BLaER1 treated with 17β-estradiol and CSF1 and Interleukin-3, amounts not matched to agents 10 nM and 100 nM (cell line): ENCODE measurements around the gene LIPJ.

ENCODE experiments used
- H3K27ac ChIP-seq, 11 experiments: shearing (Covaris generic); formaldehyde crosslinking; 2 replicates each; pipeline ENCODE4 v1.8.1; 2022
- H3K27me3 ChIP-seq, 11 experiments: shearing (Covaris generic); formaldehyde crosslinking; 2 replicates each; pipeline ENCODE4 v1.8.1; 2022
- H3K36me3 ChIP-seq, 11 experiments: shearing (Covaris generic); formaldehyde crosslinking; 2 replicates each; pipeline ENCODE4 v1.8.1; 2022
- H3K4me1 ChIP-seq, 10 experiments: shearing (Covaris generic); formaldehyde crosslinking; 2 replicates each; pipeline ENCODE4 v1.8.1; 2022
- H3K4me2 ChIP-seq, 11 experiments: shearing (Covaris generic); formaldehyde crosslinking; 2 replicates each; pipeline ENCODE4 v1.8.1; 2022
- H3K4me3 ChIP-seq, 10 experiments: shearing (Covaris generic); formaldehyde crosslinking; 2 replicates each; pipeline ENCODE4 v1.8.1; 2022
- H3K9ac ChIP-seq, 11 experiments: shearing (Covaris generic); formaldehyde crosslinking; 2 replicates each; pipeline ENCODE4 v1.8.1; 2022
- H3K9me3 ChIP-seq, 11 experiments: shearing (Covaris generic); formaldehyde crosslinking; replicated peaks in 1 of 11; 2 replicates each; pipeline ENCODE4 v1.8.1; 2022
- H4K20me1 ChIP-seq, 11 experiments: shearing (Covaris generic); formaldehyde crosslinking; 2 replicates each; pipeline ENCODE4 v1.8.1; 2022
- Cebpa-rat ChIP-seq, 11 experiments: shearing (Covaris generic); IDR thresholded peaks; 2 replicates each; pipeline ENCODE4 v1.8.1; 2022

LIPJ gene

GRCh38 chr10:88586462-88586861 is at the start of gene LIPJ:
LIPJ (plus strand) TSS chr10:88586762; CDS start chr10:88590688, 3,926 bp downstream.
- Histone ChIP-seq H3K4me2 (no peak within 1 kb of the TSS), H3K4me3 (no peak within 1 kb of the TSS), H3K9me3 (peaks cover 8 to 12% (median 10%) of the 10 kb centered on the region in 11 experiments; a peak in 21 of 22 replicates), H3K9ac (no peak within 1 kb of the TSS), H3K27me3 (no peaks in the 10 kb centered on the region), H3K27ac (no peak within 1 kb of the TSS), H3K36me3 (no peaks in the 10 kb centered on the region; a peak in 1 of 22 replicates), H4K20me1 (no peaks in the 10 kb centered on the region), H3K4me1 (no peaks in the 10 kb centered on the region)
- TF ChIP-seq Cebpa-rat (IDR thresholded peaks at IDR 0.05): no peak

GRCh38 chr10:88537322-88537721 is 49.2 kb upstream of the LIPJ start:
- TF ChIP-seq Cebpa-rat (IDR thresholded peaks at IDR 0.05): no peak
- Histone ChIP-seq H3K4me3 (no peak overlapping the region), H3K4me2 (no peak overlapping the region), H3K27ac (no peak overlapping the region), H3K4me1 (no peaks in the 10 kb centered on the region), H3K36me3 (no peaks in the 10 kb centered on the region), H4K20me1 (no peaks in the 10 kb centered on the region), H3K27me3 (no peaks in the 10 kb centered on the region), H3K9me3 (no peaks in the 10 kb centered on the region), H3K9ac (no peak overlapping the region)

GRCh38 chr10:88538048-88538447 is 48.5 kb upstream of the LIPJ start:
- Histone ChIP-seq H3K36me3 (no peaks in the 10 kb centered on the region), H4K20me1 (no peaks in the 10 kb centered on the region), H3K4me3 (no peak overlapping the region), H3K27ac (no peak overlapping the region), H3K9me3 (no peaks in the 10 kb centered on the region), H3K4me2 (no peak overlapping the region), H3K4me1 (no peaks in the 10 kb centered on the region), H3K27me3 (no peaks in the 10 kb centered on the region), H3K9ac (no peak overlapping the region)
- TF ChIP-seq Cebpa-rat (IDR thresholded peaks at IDR 0.05): no peak

- no peaks in the 10 kb centered on the region for H3K4me1 ChIP-seq
- H3K9me3 ChIP-seq: no peaks in the 10 kb centered on the region
- no peak overlapping the region for H3K9ac ChIP-seq
- no peak overlapping the region for H3K4me3 ChIP-seq
- TF ChIP-seq Cebpa-rat (IDR thresholded peaks at IDR 0.05): no peak
- no peak overlapping the region for H3K27ac ChIP-seq
- no peak overlapping the region for H3K4me2 ChIP-seq
- no peaks in the 10 kb centered on the region for H3K36me3 ChIP-seq
- H3K27me3 ChIP-seq: no peaks in the 10 kb centered on the region
- H4K20me1 ChIP-seq: no peaks in the 10 kb centered on the region
These were observed 46.2 kb upstream of the LIPJ start for GRCh38 chr10:88540351-88540750.

- Histone ChIP-seq H3K36me3 (no peaks in the 10 kb centered on the region), H3K9me3 (no peaks in the 10 kb centered on the region), H3K27me3 (no peaks in the 10 kb centered on the region), H3K9ac (no peak overlapping the region), H3K4me2 (no peak overlapping the region), H3K4me3 (no peak overlapping the region), H3K4me1 (no peaks in the 10 kb centered on the region), H3K27ac (no peak overlapping the region), H4K20me1 (no peaks in the 10 kb centered on the region)
- TF ChIP-seq Cebpa-rat (IDR thresholded peaks at IDR 0.05): no peak
These were observed 45.4 kb upstream of the LIPJ start for GRCh38 chr10:88541116-88541626.

- no peaks in the 10 kb centered on the region for H3K36me3 ChIP-seq
- no peak overlapping the region for H3K4me3 ChIP-seq
- TF ChIP-seq Cebpa-rat (IDR thresholded peaks at IDR 0.05): no peak
- no peaks in the 10 kb centered on the region for H3K4me1 ChIP-seq
- H3K4me2 ChIP-seq: no peak overlapping the region
- no peak overlapping the region for H3K9ac ChIP-seq
- H3K9me3 ChIP-seq: no peaks in the 10 kb centered on the region
- H3K27me3 ChIP-seq: no peaks in the 10 kb centered on the region
- no peak overlapping the region for H3K27ac ChIP-seq
- H4K20me1 ChIP-seq: no peaks in the 10 kb centered on the region
These were observed 44.0 kb upstream of the LIPJ start for GRCh38 chr10:88542522-88542921.

- no peaks in the 10 kb centered on the region for H4K20me1 ChIP-seq
- TF ChIP-seq Cebpa-rat (IDR thresholded peaks at IDR 0.05): no peak
- no peak overlapping the region for H3K27ac ChIP-seq
- no peaks in the 10 kb centered on the region for H3K27me3 ChIP-seq
- H3K4me2 ChIP-seq: no peak overlapping the region
- H3K4me1 ChIP-seq: no peaks in the 10 kb centered on the region
- H3K9me3 ChIP-seq: no peaks in the 10 kb centered on the region
- no peak overlapping the region for H3K4me3 ChIP-seq
- no peaks in the 10 kb centered on the region for H3K36me3 ChIP-seq
- H3K9ac ChIP-seq: no peak overlapping the region
These were observed 42.3 kb upstream of the LIPJ start for GRCh38 chr10:88544140-88544870.

GRCh38 chr10:88545359-88545758 is 41.2 kb upstream of the LIPJ start:
- no peaks in the 10 kb centered on the region for H3K9me3 ChIP-seq
- no peaks in the 10 kb centered on the region for H4K20me1 ChIP-seq
- H3K36me3 ChIP-seq: no peaks in the 10 kb centered on the region
- no peaks in the 10 kb centered on the region for H3K27me3 ChIP-seq
- TF ChIP-seq Cebpa-rat (IDR thresholded peaks at IDR 0.05): no peak
- no peak overlapping the region for H3K4me3 ChIP-seq
- no peaks in the 10 kb centered on the region for H3K4me1 ChIP-seq
- no peak overlapping the region for H3K9ac ChIP-seq
- no peak overlapping the region for H3K27ac ChIP-seq
- no peak overlapping the region for H3K4me2 ChIP-seq

- no peak overlapping the region for H3K4me3 ChIP-seq
- no peak overlapping the region for H3K27ac ChIP-seq
- H3K4me1 ChIP-seq: peaks cover 0 to 8% (median 0%) of the 10 kb centered on the region in 10 experiments; a peak in 2 of 20 replicates
- no peak for TF ChIP-seq Cebpa-rat (IDR thresholded peaks at IDR 0.05)
- no peak overlapping the region for H3K9ac ChIP-seq
- H3K36me3 ChIP-seq: no peaks in the 10 kb centered on the region
- no peaks in the 10 kb centered on the region for H3K27me3 ChIP-seq
- H3K4me2 ChIP-seq: no peak overlapping the region
- H3K9me3 ChIP-seq: no peaks in the 10 kb centered on the region
- no peaks in the 10 kb centered on the region for H4K20me1 ChIP-seq
These were observed 40.1 kb upstream of the LIPJ start for GRCh38 chr10:88546497-88546896.

- no peak overlapping the region for H3K9ac ChIP-seq
- no peaks in the 10 kb centered on the region for H3K27me3 ChIP-seq
- H3K4me1 ChIP-seq: peaks cover 0 to 17% (median 0%) of the 10 kb centered on the region in 10 experiments; a peak in 8 of 20 replicates
- H3K4me3 ChIP-seq: no peak overlapping the region
- H3K4me2 ChIP-seq: peak overlapping the region in 1 of 11 experiments; percentile 14; a peak in 1 of 22 replicates
- H3K36me3 ChIP-seq: no peaks in the 10 kb centered on the region
- no peak for TF ChIP-seq Cebpa-rat (IDR thresholded peaks at IDR 0.05)
- no peak overlapping the region for H3K27ac ChIP-seq
- peaks cover 0 to 8% (median 0%) of the 10 kb centered on the region in 11 experiments; a peak in 8 of 22 replicates for H3K9me3 ChIP-seq
- no peaks in the 10 kb centered on the region for H4K20me1 ChIP-seq
These were observed 35.3 kb upstream of the LIPJ start for GRCh38 chr10:88551246-88551645.
